A673 (cell line): ENCODE results near the gene ARMCX4. TPM values are rescaled to one million over a fixed set of nuclear protein-coding genes. Genes with fewer than 3 reads are reported as not detected.

Experiments used
- BruUV-seq: library from RNA; stranded (reverse); fragments of 400-500 nt; replicated peaks from 2 replicates; lab custom pipeline; 2021; lab: Mats Ljungman, UMichigan
- CTCF ChIA-PET: fragments of 300-600 bp; sonication (Branson Sonifier 250); formaldehyde crosslinking; loops from one replicate; lab custom pipeline; 2022; ENCODE audit warnings: antibody characterized with exemption; lab: Charles Lee
- POLR2A ChIA-PET: fragments of 300-600 bp; sonication (Branson Sonifier 250); formaldehyde crosslinking; loops from one replicate; lab custom pipeline; 2022; ENCODE audit warnings: antibody characterized with exemption; ENCODE audit not compliant: low non-redundant PET; lab: Charles Lee
- DNase-seq: peaks from one replicate; pipeline ENCODE4 v3.0.0-alpha.2; 2015; ENCODE audit warnings: low spot score
- H3K27ac ChIP-seq: fragments of 200-600 bp; sonication (generic); 2 replicates; pipeline ENCODE4 v1.5.1; 2016; ENCODE audit warnings: mixed run types, low read depth, mild to moderate bottlenecking, mixed read lengths, antibody characterized with exemption, low read length; ENCODE audit not compliant: poor library complexity, severe bottlenecking
- H3K27me3 ChIP-seq: fragments of 200-600 bp; sonication (generic); replicated peaks from 2 replicates; pipeline ENCODE4 v1.6.1; 2017; ENCODE audit warnings: mixed run types, low read depth, mild to moderate bottlenecking, mixed read lengths, antibody characterized with exemption, low read length; ENCODE audit not compliant: insufficient read depth, poor library complexity
- H3K36me3 ChIP-seq: fragments of 200-600 bp; sonication (generic); 2 replicates; pipeline ENCODE4 v1.6.1; 2016; ENCODE audit warnings: mixed run types, mild to moderate bottlenecking, mixed read lengths, antibody characterized with exemption, low read length; ENCODE audit not compliant: insufficient read depth, poor library complexity, severe bottlenecking
- H3K4me1 ChIP-seq: fragments of 200-600 bp; sonication (generic); 2 replicates; pipeline ENCODE4 v1.6.1; 2017; ENCODE audit warnings: mixed run types, mild to moderate bottlenecking, mixed read lengths, antibody characterized with exemption, low read length; ENCODE audit not compliant: insufficient read depth, poor library complexity, severe bottlenecking
- H3K4me3 ChIP-seq: fragments of 200-600 bp; sonication (generic); 2 replicates; pipeline ENCODE4 v1.5.1; 2016; ENCODE audit warnings: low read depth, mixed run types, mild to moderate bottlenecking, mixed read lengths, low read length; ENCODE audit not compliant: poor library complexity, severe bottlenecking
- H3K9me3 ChIP-seq: fragments of 200-600 bp; sonication (generic); 2 replicates; pipeline ENCODE4 v1.6.1; 2016; ENCODE audit warnings: mixed run types, low read depth, mild to moderate bottlenecking, mixed read lengths, antibody characterized with exemption, low read length; ENCODE audit not compliant: poor library complexity, severe bottlenecking
- CTCF ChIP-seq: fragments of 300-800, 200-600 bp; sonication (generic); conservative IDR thresholded peaks from 2 replicates; pipeline ENCODE4 v1.5.1; 2017; ENCODE audit warnings: low read depth, mild to moderate bottlenecking, antibody characterized with exemption, low read length, moderate library complexity, mixed read lengths
- EZH2 ChIP-seq: fragments of 200-600 bp; sonication (generic); IDR thresholded peaks from 2 replicates; pipeline ENCODE4 v1.6.1; 2017; ENCODE audit warnings: borderline replicate concordance, low read depth, mild to moderate bottlenecking, mixed read lengths, antibody characterized with exemption, low read length; ENCODE audit not compliant: poor library complexity, severe bottlenecking
- intact Hi-C: fragments of 100-400 bp; cut with micrococcal nuclease; formaldehyde crosslinking; loops from one replicate; pipeline ENCODE4 v1.10.0; 2022; ENCODE audit not compliant: unreplicated experiment
- total RNA-seq: library from RNA; stranded (reverse); gene quantifications from 2 replicates; pipeline ENCODE4 v1.2.3, GENCODE V29; 2021

The ARMCX4 gene
- total RNA-seq, 1 experiment from 2014 or later, result 12.0 TPM

- CTCF ChIA-PET, result no interaction called here
Observed at GRCh38 chrX:101462892-101463291, 22.4 kb upstream of the ARMCX4 start.

GRCh38 chrX:101478366-101478765, 6.9 kb upstream of the ARMCX4 start:
- no peaks in the 10 kb centered on the region for H3K27me3 ChIP-seq
- H3K27ac ChIP-seq, result no peak overlapping the region
- H3K4me3 ChIP-seq, result no peak overlapping the region
- H3K9me3 ChIP-seq, result no peaks in the 10 kb centered on the region
- CTCF ChIA-PET, result no interaction called here
- no peak for DNase-seq
- no TSS peak for BruUV-seq
- TF ChIP-seq EZH2, result no peak
- TF ChIP-seq CTCF, result no peak
- H3K36me3 ChIP-seq, result no peaks in the 10 kb centered on the region
- intact Hi-C loops, result no loop called here
- H3K4me1 ChIP-seq, result no peaks in the 10 kb centered on the region
- POLR2A ChIA-PET, result no interaction called here

More at GRCh38 chrX:101462892-101463291, 22.4 kb upstream of the ARMCX4 start:
- DNase-seq, result peak; percentile 36
- Histone ChIP-seq H3K27ac (no peak overlapping the region), H3K27me3 (no peaks in the 10 kb centered on the region), H3K4me3 (no peak overlapping the region), H3K36me3 (no peaks in the 10 kb centered on the region), H3K9me3 (no peaks in the 10 kb centered on the region), H3K4me1 (no peaks in the 10 kb centered on the region)
- POLR2A ChIA-PET, result no interaction called here
- TF ChIP-seq CTCF (peak; percentile 48), EZH2 (no peak)
- intact Hi-C loops, result no loop called here
- BruUV-seq, result no TSS peak

GRCh38 chrX:101482296-101482695, 3.0 kb upstream of the ARMCX4 start:
- Histone ChIP-seq H3K36me3 (no peaks in the 10 kb centered on the region), H3K9me3 (no peaks in the 10 kb centered on the region), H3K4me3 (no peak overlapping the region), H3K27me3 (no peaks in the 10 kb centered on the region), H3K27ac (no peak overlapping the region), H3K4me1 (no peaks in the 10 kb centered on the region)
- intact Hi-C loops, result no loop called here
- DNase-seq, result no peak
- TF ChIP-seq CTCF (no peak), EZH2 (no peak)
- POLR2A ChIA-PET, result interaction anchor here (0.7 kb wide), 1 partner anchor 22 kb away, joined by 3 read pairs; no protein-coding TSS in a partner anchor
- no TSS peak for BruUV-seq
- CTCF ChIA-PET, result no interaction called here
